GM10248 (cell line): Measurements from ENCODE around the gene TNN.

Source experiments
- CTCF ChIA-PET: fragments of 300-600 bp; sonication (Branson Sonifier 250); formaldehyde crosslinking; extraction: SDS; loops from one replicate; lab custom pipeline; 2021; ENCODE audit warnings: antibody characterized with exemption; lab: Yijun Ruan, JAX
- POLR2A ChIA-PET: fragments of 350-650 bp; sonication (Branson Sonifier 250); formaldehyde crosslinking; extraction: SDS; loops from one replicate; lab custom pipeline; 2020; ENCODE audit warnings: antibody characterized with exemption; lab: Yijun Ruan, JAX
- DNase-seq: peaks from one replicate; pipeline ENCODE4 v3.0.0; 2012; ENCODE audit errors: extremely low spot score
- CTCF ChIP-seq: IDR thresholded peaks from 2 replicates; pipeline ENCODE4 v1.5.1; 2012; ENCODE audit warnings: mild to moderate bottlenecking, low read depth; ENCODE audit errors: extremely low read depth, missing control alignments, control extremely low read depth

The TNN gene

GRCh38 chr1:175178056-175178455 is 110.4 kb downstream of the TNN start:
- TF ChIP-seq CTCF = no peak
- DNase-seq = no peak
- CTCF ChIA-PET = no interaction called here
- POLR2A ChIA-PET = no interaction called here

GRCh38 chr1:175178456-175178855 is 110.8 kb downstream of the TNN start:
- no peak for TF ChIP-seq CTCF
- POLR2A ChIA-PET = no interaction called here
- CTCF ChIA-PET = interaction anchor here (0.9 kb wide), 1 partner anchor 26 kb away, joined by 3 read pairs; no protein-coding TSS in a partner anchor
- DNase-seq = no peak

- ChIA-PET POLR2A (no interaction called here), CTCF (interaction anchor here (0.7 to 2.6 kb wide), 10 partner anchors 8 to 47 kb away, joined by 3 to 12 read pairs (median 4); no protein-coding TSS in a partner anchor)
- no peak for DNase-seq
- no peak for TF ChIP-seq CTCF
Measured at GRCh38 chr1:175179837-175180590, 112.4 kb downstream of the TNN start.

GRCh38 chr1:175182201-175182746 is 114.6 kb downstream of the TNN start:
- no peak for DNase-seq
- TF ChIP-seq CTCF = no peak
- POLR2A ChIA-PET = no interaction called here
- CTCF ChIA-PET = interaction anchor here (1.2 to 1.9 kb wide), 6 partner anchors 8 to 37 kb away, joined by 3 to 7 read pairs (median 5); no protein-coding TSS in a partner anchor

- TF ChIP-seq CTCF = no peak
- ChIA-PET CTCF (interaction anchor here (0.9 to 1.9 kb wide), 11 partner anchors 9 to 137 kb away, joined by 3 to 7 read pairs (median 4); no protein-coding TSS in a partner anchor), POLR2A (interaction anchor here (0.8 kb wide), 1 partner anchor 25 kb away, joined by 3 read pairs; no protein-coding TSS in a partner anchor)
- DNase-seq = no peak
Measured at GRCh38 chr1:175183586-175183985, 116.0 kb downstream of the TNN start.

GRCh38 chr1:175185903-175186302 is 118.3 kb downstream of the TNN start:
- ChIA-PET CTCF (interaction anchor here (2.4 to 7.4 kb wide), 4 partner anchors 14 to 133 kb away, joined by 8 to 58 read pairs (median 22); no protein-coding TSS in a partner anchor), POLR2A (no interaction called here)
- no peak for DNase-seq
- no peak for TF ChIP-seq CTCF
